Neural cell (in vitro differentiated cells): ENCODE results near the gene TOPORS.

Experiments
- CTCF ChIP-seq: fragments of 450-650 bp; IDR thresholded peaks from 2 replicates; pipeline ENCODE4 v1.5.1; 2014; ENCODE audit warnings: antibody characterized with exemption, mild to moderate bottlenecking, moderate library complexity; ENCODE audit not compliant: poor library complexity, severe bottlenecking
- EP300 ChIP-seq: fragments of 450-650 bp; conservative IDR thresholded peaks from 2 replicates; pipeline ENCODE4 v1.6.1; 2014; ENCODE audit warnings: antibody characterized with exemption, mild to moderate bottlenecking, moderate library complexity; ENCODE audit not compliant: poor library complexity, severe bottlenecking
- EZH2 ChIP-seq: fragments of 200-600, 300-800 bp; shearing (Covaris generic), sonication (generic); IDR thresholded peaks from 2 replicates; pipeline ENCODE4 v1.6.1; 2014; ENCODE audit warnings: antibody characterized with exemption, low read length, borderline replicate concordance, mild to moderate bottlenecking; ENCODE audit not compliant: insufficient read depth, poor library complexity, severe bottlenecking
- POLR2AphosphoS5 ChIP-seq: IDR thresholded peaks from 2 replicates; pipeline ENCODE4 v1.6.1; 2012
- RAD21 ChIP-seq: fragments of 450-650 bp; conservative IDR thresholded peaks from 2 replicates; pipeline ENCODE4 v1.6.1; 2014; ENCODE audit warnings: antibody characterized with exemption, mild to moderate bottlenecking, moderate library complexity
- SMC3 ChIP-seq: fragments of 450-650 bp; conservative IDR thresholded peaks from 2 replicates; pipeline ENCODE4 v1.6.1; 2014; ENCODE audit warnings: antibody characterized with exemption, mild to moderate bottlenecking, moderate library complexity; ENCODE audit not compliant: poor library complexity
- TAF1 ChIP-seq: IDR thresholded peaks from 2 replicates; pipeline ENCODE4 v1.6.1; 2012; ENCODE audit warnings: low read depth

GRCh38 chr9:32516241-32516640 lies 36.1 kb downstream of the TOPORS start:
- TF ChIP-seq EZH2 (no peak), CTCF (no peak), POLR2AphosphoS5 (no peak), EP300 (no peak), TAF1 (no peak), RAD21 (no peak), SMC3 (no peak)
